ENCODE results near the gene EDC3. TPM values are rescaled to one million over a fixed set of nuclear protein-coding genes. Genes with fewer than 3 reads are reported as not detected.

The EDC3 gene
- total RNA-seq, 2 donors from 2014 or later: 44.5 to 48.3 TPM

- WGBS, 2 experiments (ENCODE audit: insufficient coverage in 1 of 2, insufficient read length in 1 of 2): 83 to 100% methylated on average over 2 to 3 of the region's 3 CpGs
- H3K9me3 Mint-ChIP-seq: no peaks in the 10 kb centered on the region
- no peak overlapping the region for H3K4me3 Mint-ChIP-seq
Observed at GRCh38 chr15:74622758-74623157, 73.1 kb downstream of the EDC3 start.

GRCh38 chr15:74621936-74622335 lies 73.9 kb downstream of the EDC3 start:
- Mint-ChIP-seq H3K36me3 (ENCODE audit: low read depth) (peaks cover 69% of the 10 kb centered on the region), H3K27ac (no peak overlapping the region), H3K27me3 (ENCODE audit: insufficient read depth) (no peaks in the 10 kb centered on the region), H3K9me3 (no peaks in the 10 kb centered on the region), H3K4me1 (peaks cover 16% of the 10 kb centered on the region), H3K4me3 (no peak overlapping the region)
- H3K4me3 ChIP-seq (ENCODE audit: low read length): no peak overlapping the region
- no peaks in the 10 kb centered on the region for H3K27me3 ChIP-seq (ENCODE audit: control insufficient read depth, insufficient read depth, low read length, poor library complexity, severe bottlenecking)
- no peaks in the 10 kb centered on the region for H3K9me3 ChIP-seq (ENCODE audit: control insufficient read depth, low read length)
- peaks cover 8% of the 10 kb centered on the region for H3K4me1 ChIP-seq (ENCODE audit: control insufficient read depth, insufficient read depth, low read length)
- DNase-seq: peak; percentile 94
- WGBS, 2 experiments (ENCODE audit: insufficient coverage in 1 of 2, insufficient read length in 1 of 2): 90 to 100% methylated on average over 6 to 21 of the region's 21 CpGs
- no peak for TF ChIP-seq CTCF (conservative IDR thresholded peaks at IDR 0.05)
- peaks cover 78% of the 10 kb centered on the region for H3K36me3 ChIP-seq (ENCODE audit: control insufficient read depth, insufficient read depth, low read length)
- H3K9ac ChIP-seq (ENCODE audit: extremely low read depth, low read length, poor library complexity, severe bottlenecking): no peak overlapping the region
- H3K27ac ChIP-seq (ENCODE audit: low read depth, low read length): no peak overlapping the region

More at GRCh38 chr15:74622758-74623157, 73.1 kb downstream of the EDC3 start:
- no peak overlapping the region for H3K4me3 ChIP-seq (ENCODE audit: low read length)
- no peaks in the 10 kb centered on the region for H3K27me3 Mint-ChIP-seq (ENCODE audit: insufficient read depth)
- DNase-seq: no peak
- peaks cover 8% of the 10 kb centered on the region for H3K4me1 Mint-ChIP-seq
- H3K36me3 Mint-ChIP-seq (ENCODE audit: low read depth): peaks cover 76% of the 10 kb centered on the region
- no peaks in the 10 kb centered on the region for H3K9me3 ChIP-seq (ENCODE audit: control insufficient read depth, low read length)
- H3K9ac ChIP-seq (ENCODE audit: extremely low read depth, low read length, poor library complexity, severe bottlenecking): no peak overlapping the region
- no peak overlapping the region for H3K27ac ChIP-seq (ENCODE audit: low read depth, low read length)
- no peak overlapping the region for H3K27ac Mint-ChIP-seq
- no peaks in the 10 kb centered on the region for H3K27me3 ChIP-seq (ENCODE audit: control insufficient read depth, insufficient read depth, low read length, poor library complexity, severe bottlenecking)
- TF ChIP-seq CTCF (conservative IDR thresholded peaks at IDR 0.05): no peak
- peaks cover 5% of the 10 kb centered on the region for H3K4me1 ChIP-seq (ENCODE audit: control insufficient read depth, insufficient read depth, low read length)
- H3K36me3 ChIP-seq (ENCODE audit: control insufficient read depth, insufficient read depth, low read length): peaks cover 86% of the 10 kb centered on the region

- peaks cover 74% of the 10 kb centered on the region for H3K36me3 ChIP-seq (ENCODE audit: control insufficient read depth, insufficient read depth, low read length)
- DNase-seq: no peak
- Mint-ChIP-seq H3K4me3 (no peak overlapping the region), H3K36me3 (ENCODE audit: low read depth) (peaks cover 66% of the 10 kb centered on the region), H3K9me3 (no peaks in the 10 kb centered on the region), H3K27ac (peak overlapping the region; percentile 84), H3K27me3 (ENCODE audit: insufficient read depth) (no peaks in the 10 kb centered on the region), H3K4me1 (peaks cover 20% of the 10 kb centered on the region)
- H3K9ac ChIP-seq (ENCODE audit: extremely low read depth, low read length, poor library complexity, severe bottlenecking): no peak overlapping the region
- no peaks in the 10 kb centered on the region for H3K9me3 ChIP-seq (ENCODE audit: control insufficient read depth, low read length)
- H3K4me3 ChIP-seq (ENCODE audit: low read length): no peak overlapping the region
- 93 to 96% methylated on average over 11 to 16 of the region's 16 CpGs for WGBS, 2 experiments (ENCODE audit: insufficient coverage in 1 of 2, insufficient read length in 1 of 2)
- H3K27me3 ChIP-seq (ENCODE audit: control insufficient read depth, insufficient read depth, low read length, poor library complexity, severe bottlenecking): no peaks in the 10 kb centered on the region
- H3K4me1 ChIP-seq (ENCODE audit: control insufficient read depth, insufficient read depth, low read length): peaks cover 12% of the 10 kb centered on the region
- no peak for TF ChIP-seq CTCF (conservative IDR thresholded peaks at IDR 0.05)
- H3K27ac ChIP-seq (ENCODE audit: low read depth, low read length): no peak overlapping the region
Observed at GRCh38 chr15:74621546-74621920, 74.3 kb downstream of the EDC3 start.
